ENCODE measurements around the gene NOS1.

- no peak for TF ChIP-seq CTCF (IDR thresholded peaks at IDR 0.05)
- no peak for TF ChIP-seq POLR2A (IDR thresholded peaks at IDR 0.05)
- no peak for TF ChIP-seq POLR2AphosphoS5 (IDR thresholded peaks at IDR 0.05)
Measured at GRCh38 chr12:117172168-117172567, 189.3 kb downstream of the NOS1 start.
